Esophagus squamous epithelium (tissue), 5 donors: ENCODE results near the gene TSKS. TPM values are rescaled to one million over a fixed set of nuclear protein-coding genes. Genes with fewer than 3 reads are reported as not detected.

Experiments
- DNase-seq: peaks from one replicate; lab custom pipeline; 2025; lab: John Stamatoyannopoulos, UW
- H3K27ac ChIP-seq, 4 donors: fragments of 200-600 bp; sonication (generic); one replicate each; pipeline ENCODE4 v1.5.1; 2016 to 2019; ENCODE audit warnings: mild to moderate bottlenecking in 1 of 4
- H3K27me3 ChIP-seq, 4 donors: fragments of 200-600 bp; sonication (generic); 1 replicate in 3 of 4; 2 replicates in 1 of 4; pipeline versions ENCODE4 v1.5.1 to v1.6.0; 2017 to 2021; ENCODE audit warnings: antibody characterized with exemption in 1 of 4
- H3K36me3 ChIP-seq, 3 donors: fragments of 200-600 bp; sonication (generic); one replicate each; pipeline ENCODE4 v1.5.1; 2016 to 2019
- H3K4me1 ChIP-seq, 3 donors: fragments of 200-600 bp; sonication (generic); one replicate each; pipeline ENCODE4 v1.5.1; 2017 to 2019
- H3K4me3 ChIP-seq, 4 donors: fragments of 200-600 bp; sonication (generic); 1 replicate in 3 of 4; 2 replicates in 1 of 4; pipeline ENCODE4 v1.5.1; 2016 to 2019; ENCODE audit warnings: mild to moderate bottlenecking in 2 of 4, moderate library complexity in 1 of 4
- H3K9me3 ChIP-seq, 3 donors: fragments of 200-600 bp; sonication (generic); one replicate each; pipeline ENCODE4 v1.5.1; 2016 to 2019
- CTCF ChIP-seq, 6 experiments: fragments of 450-650 bp in 4 of 6; fragments of 200-600 bp in 2 of 6; sonication (generic) in 2 of 6; IDR thresholded peaks; one replicate each; pipeline ENCODE4 v1.5.1; 2016 to 2019; ENCODE audit warnings: antibody characterized with exemption in 6 of 6, mild to moderate bottlenecking in 4 of 6, moderate library complexity in 4 of 6
- POLR2A ChIP-seq, 4 donors: fragments of 450-650 bp; IDR thresholded peaks; one replicate each; pipeline ENCODE4 v1.6.1; 2017; ENCODE audit warnings: antibody characterized with exemption in 4 of 4, mild to moderate bottlenecking in 4 of 4, moderate library complexity in 3 of 4
- WGBS, 2 donors: methylation state at CpG; one replicate each; pipeline ENCODE4 v1.1.5; 2018; 5-methylcytosine and 5-hydroxymethylcytosine counted together
- intact Hi-C: fragments of 100-400 bp; cut with DNase I; formaldehyde crosslinking; loops from one replicate; pipeline ENCODE4 v1.15.0; 2022
- total RNA-seq, 4 donors: library from RNA; depleted of rRNA; stranded (reverse); fragments of >200 nt; gene quantifications; one replicate each; pipeline ENCODE4 v1.1.0, GENCODE V29; 2016
- donor health status: DM: yes; HTN: yes; CAD: no.

TSKS gene, protein sequence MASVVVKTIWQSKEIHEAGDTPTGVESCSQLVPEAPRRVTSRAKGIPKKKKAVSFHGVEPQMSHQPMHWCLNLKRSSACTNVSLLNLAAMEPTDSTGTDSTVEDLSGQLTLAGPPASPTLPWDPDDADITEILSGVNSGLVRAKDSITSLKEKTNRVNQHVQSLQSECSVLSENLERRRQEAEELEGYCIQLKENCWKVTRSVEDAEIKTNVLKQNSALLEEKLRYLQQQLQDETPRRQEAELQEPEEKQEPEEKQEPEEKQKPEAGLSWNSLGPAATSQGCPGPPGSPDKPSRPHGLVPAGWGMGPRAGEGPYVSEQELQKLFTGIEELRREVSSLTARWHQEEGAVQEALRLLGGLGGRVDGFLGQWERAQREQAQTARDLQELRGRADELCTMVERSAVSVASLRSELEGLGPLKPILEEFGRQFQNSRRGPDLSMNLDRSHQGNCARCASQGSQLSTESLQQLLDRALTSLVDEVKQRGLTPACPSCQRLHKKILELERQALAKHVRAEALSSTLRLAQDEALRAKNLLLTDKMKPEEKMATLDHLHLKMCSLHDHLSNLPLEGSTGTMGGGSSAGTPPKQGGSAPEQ
- not detected for total RNA-seq

DNA sequence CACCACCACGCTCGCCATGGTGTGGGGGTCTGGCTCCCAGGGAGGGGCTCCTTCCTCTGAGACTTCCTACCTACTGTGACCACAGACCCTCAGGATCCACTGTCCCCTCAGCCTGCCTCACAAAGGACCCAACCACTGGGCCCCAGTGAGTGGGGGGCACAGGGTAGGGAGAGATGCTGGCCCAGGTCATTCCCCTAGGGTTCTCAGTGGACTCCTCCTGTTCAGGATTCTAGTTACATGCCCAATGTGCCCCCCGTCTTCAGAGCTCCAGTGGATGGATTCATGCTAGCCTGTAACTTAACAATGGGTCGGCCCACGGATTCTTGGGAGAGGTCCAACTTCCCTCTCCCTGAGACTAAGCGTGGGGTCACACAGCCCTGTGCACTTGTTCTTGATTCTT is at the start of gene TSKS:
TSKS (minus strand) TSS at position 77 of the 400 bp plus-strand sequence; CDS start at position 18, 59 bp downstream.
- Histone ChIP-seq H3K36me3 (no peaks in the 10 kb centered on the region), H3K27ac (peak within 1 kb of the TSS in 1 of 4 donors; percentile 47), H3K27me3 (no peaks in the 10 kb centered on the region), H3K9me3 (no peaks in the 10 kb centered on the region), H3K4me3 (no peak within 1 kb of the TSS), H3K4me1 (peaks cover 9 to 29% (median 14%) of the 10 kb centered on the region in 3 donors)
- TF ChIP-seq POLR2A (IDR thresholded peaks at IDR 0.05) (no peak), CTCF (IDR thresholded peaks at IDR 0.05) (no peak)
- DNase-seq: no peak
- WGBS, 2 donors: 78 to 82% methylated on average over 3 to 5 of the region's 6 CpGs
- intact Hi-C loops: no loop called here

- peaks cover 13 to 61% (median 22%) of the 10 kb centered on the region in 3 donors for H3K4me1 ChIP-seq
These were observed 49.4 kb upstream of the TSKS start for GRCh38 chr19:49812452-49812996.

GRCh38 chr19:49811328-49811727 is 48.2 kb upstream of the TSKS start:
- 86 to 88% methylated on average over 4 to 5 of the region's 6 CpGs for WGBS, 2 donors
- TF ChIP-seq POLR2A (IDR thresholded peaks at IDR 0.05) (no peak), CTCF (IDR thresholded peaks at IDR 0.05) (no peak)
- Histone ChIP-seq H3K36me3 (peaks cover 0 to 14% (median 0%) of the 10 kb centered on the region in 3 donors), H3K4me1 (peaks cover 13 to 49% (median 17%) of the 10 kb centered on the region in 3 donors), H3K27me3 (no peaks in the 10 kb centered on the region), H3K4me3 (no peak overlapping the region), H3K27ac (no peak overlapping the region), H3K9me3 (no peaks in the 10 kb centered on the region)
- DNase-seq: no peak
- intact Hi-C loops: loop anchor here (10.0 kb wide), 1 partner anchor 63 kb away; the partner anchor contains the start of genes AKT1S1 and TBC1D17

More at GRCh38 chr19:49812452-49812996, 49.4 kb upstream of the TSKS start:
- H3K4me3 ChIP-seq: peak overlapping the region; percentile 64 to 83 (median 70)
- 46% methylated on average over 9 of the region's 11 CpGs; no CpG with 5 or more reads in 1 of the 2 donors for whole genome bisulfite sequencing, 2 donors
- no peaks in the 10 kb centered on the region for H3K9me3 ChIP-seq
- DNase-seq: no peak
- no peak for TF ChIP-seq CTCF (IDR thresholded peaks at IDR 0.05)
- TF ChIP-seq POLR2A (IDR thresholded peaks at IDR 0.05): no peak
- H3K27ac ChIP-seq: peak overlapping the region; percentile 66 to 93 (median 90)
- H3K27me3 ChIP-seq: no peaks in the 10 kb centered on the region
- H3K36me3 ChIP-seq: peaks cover 0 to 2% (median 0%) of the 10 kb centered on the region in 3 donors
- intact Hi-C loops: loop anchor here (10.0 kb wide), 1 partner anchor 62 kb away; the partner anchor contains the start of genes AKT1S1 and TBC1D17

- H3K27me3 ChIP-seq: no peaks in the 10 kb centered on the region
- WGBS, 2 donors: 88 to 100% methylated on average over 1 to 2 of the region's 5 CpGs
- intact Hi-C loops: loop anchor here (10.0 kb wide), 1 partner anchor 65 kb away; the partner anchor contains the start of genes AKT1S1 and TBC1D17
- no peak for DNase-seq
- no peaks in the 10 kb centered on the region for H3K9me3 ChIP-seq
- peaks cover 0 to 28% (median 0%) of the 10 kb centered on the region in 3 donors for H3K36me3 ChIP-seq
- H3K4me1 ChIP-seq: peaks cover 13 to 48% (median 17%) of the 10 kb centered on the region in 3 donors
- H3K4me3 ChIP-seq: peak overlapping the region; percentile 40 to 90 (median 75)
- H3K27ac ChIP-seq: peak overlapping the region; percentile 68 to 94 (median 88)
- TF ChIP-seq CTCF (IDR thresholded peaks at IDR 0.05): no peak
- no peak for TF ChIP-seq POLR2A (IDR thresholded peaks at IDR 0.05)
These were observed 46.9 kb upstream of the TSKS start for GRCh38 chr19:49809941-49810389.
